HuH-7 (cell line): ENCODE measurements around the gene RBL1.
A peak's percentile ranks its signal among the peaks of the same experiment; 100 is the strongest.
"Not testable (repeated sequence)": the region's sequence is repeated elsewhere in the genome, so short reads cannot be mapped to it uniquely, and the experiment has no call there.

Experiments
- DNase-seq: peaks from one replicate; pipeline ENCODE4 v3.0.0; 2011; ENCODE audit warnings: low spot score

The RBL1 gene

DNA sequence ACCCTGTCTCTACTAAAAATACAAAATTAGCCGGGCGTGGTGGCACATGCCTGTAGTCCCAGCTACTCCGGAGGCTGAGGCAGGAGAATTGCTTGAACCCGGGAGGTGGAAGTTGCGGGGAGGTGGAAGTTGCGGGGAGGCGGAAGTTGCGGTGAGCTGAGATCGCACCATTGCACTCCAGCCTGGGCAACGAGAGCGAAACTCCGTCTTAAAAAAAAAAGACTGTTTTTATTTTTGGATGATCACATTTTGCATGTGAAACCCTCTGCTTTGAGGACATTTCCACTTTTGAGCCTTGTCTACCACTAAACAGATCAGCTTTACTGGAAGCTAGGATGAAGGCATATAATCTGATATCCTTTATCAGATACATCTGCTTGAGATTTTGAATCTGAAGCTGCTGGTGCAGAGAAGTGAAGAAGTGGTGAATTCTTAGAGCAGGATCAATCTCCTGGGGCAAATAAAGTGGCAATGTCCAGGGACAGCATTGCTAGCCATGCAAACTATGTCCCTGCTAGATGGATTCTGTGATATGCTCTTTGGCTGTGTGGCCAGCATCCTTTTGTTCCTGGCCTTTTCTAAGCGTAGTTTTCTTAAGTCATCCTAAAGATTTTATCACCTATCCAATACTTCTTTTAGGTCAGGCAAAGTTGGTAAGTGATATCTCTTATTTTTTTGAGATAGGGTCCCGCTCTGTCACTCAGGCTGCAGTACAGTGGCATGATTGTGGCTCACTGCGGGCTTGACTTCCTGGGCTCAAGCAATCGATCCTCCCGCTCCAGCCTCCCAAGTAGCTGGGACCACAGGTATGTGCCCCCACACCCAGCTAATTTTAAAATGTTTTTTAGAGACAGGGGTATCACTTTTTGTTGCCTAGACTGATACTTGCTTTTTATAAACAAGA is 23.3 kb downstream of the RBL1 start:
- DNase-seq: no peak

- DNase-seq: no peak
Observed at GRCh38 chr20:37071481-37071911, 24.3 kb downstream of the RBL1 start.

GRCh38 chr20:37069563-37069962 is 26.2 kb downstream of the RBL1 start:
- not testable (repeated sequence) for DNase-seq

DNA sequence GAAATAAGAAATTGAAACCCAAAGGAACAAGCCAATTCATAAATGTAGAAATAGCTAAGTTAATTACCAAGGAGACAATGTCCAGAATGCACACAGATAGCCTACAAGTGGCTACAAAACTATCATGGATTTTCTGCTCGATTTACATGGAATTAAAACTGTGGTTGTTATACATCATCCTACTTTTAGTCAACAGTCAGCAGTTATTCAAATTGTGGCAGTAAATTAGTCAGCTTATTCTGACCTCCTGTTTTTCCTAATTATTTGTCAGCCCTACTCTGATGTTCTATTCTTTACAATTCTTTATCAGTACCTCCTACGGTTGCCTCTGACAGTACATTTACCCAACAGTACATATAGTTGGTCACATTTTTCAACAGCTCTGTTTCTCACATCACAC is 29.6 kb downstream of the RBL1 start:
- no peak for DNase-seq

GRCh38 chr20:37055276-37055675 is 40.5 kb downstream of the RBL1 start:
- no peak for DNase-seq

DNA sequence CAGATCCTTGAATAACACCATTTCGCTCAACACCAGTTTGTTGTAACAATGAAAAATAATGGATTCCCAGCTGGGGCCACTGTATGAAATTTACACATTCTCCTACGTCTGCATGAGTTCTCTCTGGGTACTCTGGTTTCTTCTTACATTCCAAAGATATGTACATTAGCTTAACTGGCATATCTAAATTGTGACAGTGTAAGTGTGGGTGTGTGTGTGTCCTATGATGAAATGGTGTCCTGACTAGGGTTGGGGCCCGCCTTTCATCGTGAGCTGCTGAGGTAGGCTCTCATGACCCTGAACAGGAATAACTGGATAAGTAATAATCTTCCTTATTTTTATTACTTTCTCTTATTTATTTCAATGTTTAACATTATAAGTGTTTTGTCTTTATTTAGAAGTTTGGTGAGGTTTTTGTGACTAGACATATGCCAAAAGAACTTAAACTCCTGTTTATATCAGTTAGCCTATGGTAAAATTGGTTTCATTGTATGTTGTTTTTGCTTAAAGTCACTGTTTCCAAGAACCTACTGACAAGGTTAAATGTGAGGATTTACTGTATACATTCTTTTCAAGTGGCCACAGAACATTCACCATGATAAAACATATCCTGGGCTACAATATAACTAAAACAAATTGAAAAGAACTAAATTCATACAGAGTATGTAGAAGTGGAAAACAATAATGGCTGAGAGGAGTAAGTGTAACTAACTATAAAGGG is 42.4 kb downstream of the RBL1 start:
- no peak for DNase-seq

GRCh38 chr20:37042986-37043972 is 52.5 kb downstream of the RBL1 start:
- DNase-seq: no peak

- not testable (repeated sequence) for DNase-seq
Observed at GRCh38 chr20:37039366-37039765, 56.4 kb downstream of the RBL1 start.

DNA sequence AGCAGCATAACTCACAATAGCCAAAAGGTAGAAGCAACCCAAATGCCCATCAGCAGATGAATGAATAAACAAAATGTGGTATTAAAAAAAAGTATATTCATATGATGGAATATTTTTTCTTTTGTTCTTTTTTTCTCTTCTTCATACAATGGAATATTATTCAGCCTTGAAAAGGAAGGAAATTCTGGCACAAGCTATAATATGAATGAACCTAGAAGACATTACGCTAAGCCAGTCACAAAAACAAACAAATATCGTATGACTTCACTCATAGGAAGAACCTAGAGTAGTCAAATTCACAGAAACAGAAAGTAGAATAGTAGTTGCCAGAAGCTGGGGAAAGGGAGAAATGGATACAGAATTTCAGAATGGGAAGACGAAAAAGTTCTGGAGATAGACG is 63.7 kb downstream of the RBL1 start:
- no peak for DNase-seq

DNA sequence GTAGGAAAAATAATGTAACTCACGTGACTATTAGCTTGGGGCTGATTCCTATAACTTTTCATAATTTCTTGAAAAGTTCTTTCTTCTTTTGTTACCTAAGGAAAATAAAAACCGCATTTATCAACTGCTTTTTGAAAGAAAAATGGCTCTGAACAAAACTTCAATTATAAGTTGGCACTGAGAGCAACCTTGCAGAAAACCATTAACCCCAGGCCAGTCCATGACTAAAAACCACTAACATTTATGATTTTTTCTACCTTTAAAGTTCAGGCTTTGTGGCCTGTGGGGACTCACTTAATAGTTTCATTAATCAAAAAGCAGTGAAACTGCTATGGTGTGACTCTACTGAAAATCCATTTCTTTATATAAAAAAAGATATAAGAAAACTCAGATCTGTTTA is 75.2 kb downstream of the RBL1 start:
- DNase-seq: no peak

GRCh38 chr20:37012631-37013030 is 83.2 kb downstream of the RBL1 start:
- DNase-seq: not testable (repeated sequence)

DNA sequence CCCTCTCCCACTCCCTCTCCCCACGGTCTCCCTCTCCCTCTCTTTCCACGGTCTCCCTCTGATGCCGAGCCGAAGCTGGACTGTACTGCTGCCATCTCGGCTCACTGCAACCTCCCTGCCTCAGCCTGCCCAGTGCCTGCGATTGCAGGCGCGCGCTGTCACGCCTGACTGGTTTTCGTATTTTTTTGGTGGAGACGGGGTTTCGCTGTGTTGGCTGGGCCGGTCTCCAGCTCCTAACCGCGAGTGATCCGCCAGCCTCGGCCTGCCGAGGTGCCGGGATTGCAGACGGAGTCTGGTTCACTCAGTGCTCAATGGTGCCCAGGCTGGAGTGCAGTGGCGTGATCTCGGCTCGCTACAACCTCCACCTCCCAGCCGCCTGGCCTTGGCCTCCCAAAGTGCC is 83.9 kb downstream of the RBL1 start:
- not testable (repeated sequence) for DNase-seq

DNA sequence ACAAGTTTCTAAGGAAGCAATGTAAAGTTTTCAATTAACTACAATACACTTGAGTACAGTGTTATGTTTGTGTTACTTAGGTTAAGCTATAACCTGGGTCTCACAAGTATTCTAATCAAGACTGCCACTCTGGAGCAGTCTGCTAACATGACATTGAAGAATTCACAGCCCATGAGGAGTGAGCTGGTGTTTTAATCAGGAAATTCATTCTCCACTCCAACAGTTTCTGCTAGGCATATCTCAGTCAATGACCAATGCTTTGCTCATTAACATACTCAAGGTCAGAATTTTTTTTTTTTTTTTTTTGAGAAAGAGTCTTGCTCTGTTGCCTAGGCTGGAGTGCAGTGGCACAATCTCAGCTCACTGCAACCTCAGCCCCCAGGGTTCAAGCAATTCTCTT is 84.7 kb downstream of the RBL1 start:
- DNase-seq: no peak

GRCh38 chr20:37007898-37008649 is 87.7 kb downstream of the RBL1 start:
- DNase-seq: peak; percentile 40

DNA sequence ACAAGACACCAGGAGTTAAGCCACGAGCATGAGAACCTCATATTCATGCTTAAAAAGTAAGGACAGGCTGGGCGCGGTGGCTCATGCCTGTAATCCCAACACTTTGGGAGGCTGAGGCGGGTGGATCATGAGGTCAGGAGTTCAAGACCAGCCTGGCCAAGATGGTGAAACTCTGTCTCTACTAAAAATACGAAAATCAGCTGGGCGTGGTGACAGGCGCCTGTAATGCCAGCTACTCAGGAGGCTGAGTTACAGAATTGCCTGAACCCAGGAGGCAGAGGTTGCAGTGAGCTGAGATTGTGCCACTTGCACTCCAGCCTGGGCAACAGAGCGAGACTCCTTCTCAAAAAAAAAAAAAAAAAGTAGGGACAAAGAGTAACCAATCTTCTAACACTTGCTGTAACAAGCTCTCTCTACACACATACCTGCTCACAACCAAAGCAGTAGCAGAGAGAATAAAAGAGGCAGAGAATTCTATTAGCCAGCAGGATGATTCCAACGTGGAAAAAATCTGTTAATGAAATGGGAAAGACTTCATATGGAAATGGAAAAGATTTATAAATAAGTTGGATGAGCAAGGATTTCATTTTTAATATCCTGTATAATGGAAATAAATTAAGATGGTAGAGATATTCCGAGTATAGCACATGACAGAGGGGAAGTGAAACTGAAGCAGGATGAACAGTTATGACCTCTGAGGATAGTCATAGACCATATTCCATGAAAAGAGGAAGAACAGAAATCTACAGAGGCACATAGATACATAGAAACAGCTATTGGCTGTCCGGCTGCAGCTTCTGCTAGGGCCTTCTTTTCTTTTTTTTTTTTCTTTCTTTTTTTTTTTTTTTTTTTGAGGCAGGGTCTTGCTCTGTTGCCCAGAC is 90.5 kb downstream of the RBL1 start:
- DNase-seq: not testable (repeated sequence)

- DNase-seq: not testable (repeated sequence)
Observed at GRCh38 chr20:37001634-37002033, 94.2 kb downstream of the RBL1 start.

GRCh38 chr20:37000171-37000570 is 95.6 kb downstream of the RBL1 start:
- not testable (repeated sequence) for DNase-seq

DNA sequence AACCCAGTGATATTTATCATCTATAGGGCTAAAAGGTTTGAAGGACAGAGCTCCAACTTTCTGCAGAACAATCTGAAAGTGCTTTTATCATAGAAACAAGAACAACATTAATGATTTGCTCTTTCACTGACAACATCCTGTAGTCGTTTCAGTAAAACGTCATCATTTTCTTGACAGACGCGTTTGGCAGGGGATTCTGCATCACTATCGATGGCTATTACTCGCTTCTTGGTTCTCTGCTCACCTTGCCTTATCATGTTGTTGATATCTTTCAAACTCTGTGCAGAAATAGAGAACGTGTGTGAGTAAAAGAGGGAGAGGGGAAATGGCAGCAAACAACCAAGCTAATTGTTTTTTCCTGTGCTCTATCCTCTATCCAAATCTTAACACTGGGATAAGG is 97.1 kb downstream of the RBL1 start:
- no peak for DNase-seq

GRCh38 chr20:36997121-36997520 is 98.7 kb downstream of the RBL1 start:
- DNase-seq: no peak

GRCh38 chr20:36994221-36994620 is 101.6 kb downstream of the RBL1 start:
- DNase-seq: not testable (repeated sequence)
